LNCAP (cell line): Measurements from ENCODE around the gene ASF1A.

Source experiments
- CTCF ChIP-seq: fragments of 450-650 bp; IDR thresholded peaks from 2 replicates; pipeline ENCODE4 v1.5.1; 2017; ENCODE audit warnings: mild to moderate bottlenecking

ASF1A gene

DNA sequence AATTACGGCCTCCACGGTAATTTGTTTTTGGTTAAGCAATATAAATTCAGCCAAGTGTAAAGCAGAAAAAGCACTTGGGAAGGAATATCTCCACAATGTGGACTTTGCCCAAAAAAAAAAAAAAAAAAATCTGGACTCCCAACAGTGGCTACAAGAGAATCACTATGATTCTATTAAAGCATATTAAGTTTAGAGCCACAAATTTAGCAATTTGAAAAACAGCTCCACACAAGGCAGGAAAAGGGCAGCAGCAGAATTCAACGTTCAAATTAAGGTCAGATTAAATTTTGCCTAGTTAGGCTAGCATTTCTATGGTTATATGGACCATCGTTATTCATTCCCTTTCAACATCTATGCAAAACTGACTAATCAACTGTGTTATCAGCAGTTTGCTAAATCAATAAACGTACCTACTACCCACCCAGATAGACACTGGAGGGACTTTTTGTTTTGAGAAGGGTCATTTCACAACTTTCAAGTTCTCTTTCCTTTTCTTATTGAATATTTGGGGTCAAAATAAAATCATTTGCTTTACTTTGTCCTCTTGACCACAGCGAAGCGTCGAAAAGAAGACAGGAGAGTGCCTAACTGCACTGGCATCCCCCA lies 40.0 kb downstream of the ASF1A start:
- no peak for TF ChIP-seq CTCF

DNA sequence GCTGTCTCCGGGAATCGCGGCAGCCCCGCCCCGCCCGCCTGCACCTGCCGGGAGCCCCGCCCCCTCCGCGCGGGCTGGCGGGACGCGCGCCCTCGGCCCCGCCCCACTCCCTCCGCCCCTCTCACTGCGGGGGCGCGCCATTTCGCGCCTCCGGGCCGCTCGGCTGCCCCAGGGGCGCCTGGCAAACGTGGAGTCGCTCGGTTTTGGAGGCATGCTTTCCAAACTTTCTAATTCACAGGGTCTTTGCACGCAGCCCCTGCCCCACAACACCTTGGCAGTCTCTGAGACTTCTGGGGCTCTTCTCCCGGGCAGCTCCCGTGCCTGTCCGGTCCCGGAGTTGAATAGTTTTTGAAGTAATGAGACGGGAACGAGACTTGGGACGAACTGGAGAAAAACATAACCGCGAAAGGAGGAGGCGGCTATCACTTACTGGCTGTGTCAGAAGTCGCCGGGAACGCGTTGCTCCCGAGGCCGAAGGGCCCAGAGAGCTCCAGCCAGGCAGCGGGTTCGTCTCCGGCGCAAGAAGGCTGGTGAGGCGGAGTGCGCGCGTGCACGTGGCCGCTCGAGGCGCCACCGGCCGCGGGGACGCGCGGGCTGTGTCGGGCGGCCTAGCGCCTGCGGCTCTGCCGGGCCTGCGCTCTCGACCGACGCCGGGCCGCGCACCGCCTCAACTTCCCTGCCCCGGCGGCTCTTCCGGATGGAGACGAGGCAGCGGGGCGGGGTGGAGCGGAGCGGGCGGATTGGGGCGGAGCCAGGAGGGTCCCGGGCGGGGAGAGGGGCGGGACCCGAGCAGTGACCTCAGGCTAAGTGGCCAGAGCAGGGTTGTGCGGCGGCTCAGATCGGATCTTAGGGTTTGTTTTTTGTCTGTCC lies 40.7 kb downstream of the ASF1A start, which contains the start of gene MCM9:
Gene MCM9 (minus strand): TSS at position 699 of the 870 bp plus-strand sequence. CDS start 3,436 bp downstream, outside the sequence.
- TF ChIP-seq CTCF: no peak

- TF ChIP-seq CTCF: no peak
Observed at GRCh38 chr6:118935331-118935668, 41.3 kb downstream of the ASF1A start.

DNA sequence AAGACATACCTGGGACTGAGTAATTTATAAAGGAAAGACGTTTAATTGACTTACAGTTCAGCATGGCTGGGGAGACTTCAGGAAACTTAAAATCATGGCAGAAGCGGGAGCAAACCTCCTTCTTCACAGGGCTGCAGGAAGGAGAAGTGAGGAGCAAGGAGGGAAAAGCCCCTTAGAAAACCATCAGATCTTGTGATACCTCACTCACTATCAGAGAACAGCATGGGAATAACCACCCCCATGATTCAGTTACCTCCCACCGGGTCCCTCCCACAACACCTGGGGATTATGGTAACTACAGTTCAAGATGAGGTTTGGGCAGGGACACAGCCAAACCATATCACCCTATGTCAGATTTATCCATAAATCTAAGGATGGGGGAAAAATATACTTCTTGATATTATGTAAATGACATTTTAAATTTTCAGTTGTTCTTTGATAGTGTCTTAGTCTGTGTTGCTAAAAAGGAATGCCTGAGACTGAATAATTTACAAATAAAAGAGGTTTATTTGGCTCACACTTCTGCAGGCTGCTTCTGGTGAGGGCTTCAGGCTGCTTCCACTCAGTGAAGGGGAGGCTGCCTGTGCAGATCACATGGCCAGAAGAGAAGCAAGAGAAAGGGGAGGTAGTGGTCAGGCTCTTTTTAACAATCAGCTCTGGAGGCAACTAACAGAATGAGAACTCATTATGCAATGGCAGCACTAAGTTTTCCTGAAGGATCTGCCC lies 42.2 kb downstream of the ASF1A start:
- TF ChIP-seq CTCF: no peak

- no peak for TF ChIP-seq CTCF
Observed at GRCh38 chr6:118939683-118940082, 45.7 kb downstream of the ASF1A start.

GRCh38 chr6:118940770-118941169 lies 46.8 kb downstream of the ASF1A start:
- TF ChIP-seq CTCF: no peak

- TF ChIP-seq CTCF: no peak
Observed at GRCh38 chr6:118945217-118945616, 51.3 kb downstream of the ASF1A start.
